VCaP (cell line): ENCODE data around the gene DAPK2.

Experiments
- H3K27ac ChIP-seq: fragments of 450-650 bp; 2 replicates; pipeline ENCODE4 v1.5.1; 2017
- TF ChIP-seq, protein P1 (sequence below): fragments of 450-650 bp; conservative IDR thresholded peaks from 2 replicates; pipeline ENCODE4 v1.5.1; 2017; ENCODE audit warnings: mild to moderate bottlenecking, moderate library complexity

Gene DAPK2

DNA sequence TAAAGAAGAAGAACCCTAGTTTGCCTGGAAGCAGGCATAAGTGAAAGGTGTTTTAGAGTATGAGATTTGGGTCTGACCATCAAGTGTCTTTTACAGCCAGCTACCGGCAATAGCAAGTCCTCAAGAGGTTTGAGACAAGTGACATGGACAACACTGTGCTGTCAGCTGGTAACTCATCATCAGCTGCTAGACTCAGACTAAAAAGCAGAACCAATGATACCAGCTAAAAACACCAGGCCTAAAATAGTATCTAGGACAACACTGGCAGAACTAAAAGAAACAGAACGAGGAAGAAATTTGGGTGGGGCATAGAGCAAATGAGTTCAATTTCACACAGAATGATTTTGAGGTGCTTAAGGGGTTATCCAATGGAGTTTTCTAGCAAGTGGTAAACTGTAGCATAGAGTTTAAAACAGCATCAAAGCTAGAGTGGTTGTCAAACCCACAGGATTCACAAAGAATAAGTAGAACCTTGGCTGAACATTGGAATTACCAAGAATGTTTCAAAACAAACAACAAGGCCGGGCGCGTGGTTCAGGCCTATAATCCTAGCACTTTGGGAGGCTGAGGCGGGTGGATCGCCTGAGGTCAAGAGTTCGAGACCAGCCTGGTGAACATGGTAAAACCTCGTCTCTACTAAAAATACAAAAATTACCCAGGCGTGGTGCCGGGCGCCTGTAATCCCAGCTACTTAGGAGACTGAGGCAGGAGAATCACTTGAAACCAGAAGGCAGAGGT lies 43.4 kb upstream of the DAPK2 start:
- TF ChIP-seq, protein P1, sequence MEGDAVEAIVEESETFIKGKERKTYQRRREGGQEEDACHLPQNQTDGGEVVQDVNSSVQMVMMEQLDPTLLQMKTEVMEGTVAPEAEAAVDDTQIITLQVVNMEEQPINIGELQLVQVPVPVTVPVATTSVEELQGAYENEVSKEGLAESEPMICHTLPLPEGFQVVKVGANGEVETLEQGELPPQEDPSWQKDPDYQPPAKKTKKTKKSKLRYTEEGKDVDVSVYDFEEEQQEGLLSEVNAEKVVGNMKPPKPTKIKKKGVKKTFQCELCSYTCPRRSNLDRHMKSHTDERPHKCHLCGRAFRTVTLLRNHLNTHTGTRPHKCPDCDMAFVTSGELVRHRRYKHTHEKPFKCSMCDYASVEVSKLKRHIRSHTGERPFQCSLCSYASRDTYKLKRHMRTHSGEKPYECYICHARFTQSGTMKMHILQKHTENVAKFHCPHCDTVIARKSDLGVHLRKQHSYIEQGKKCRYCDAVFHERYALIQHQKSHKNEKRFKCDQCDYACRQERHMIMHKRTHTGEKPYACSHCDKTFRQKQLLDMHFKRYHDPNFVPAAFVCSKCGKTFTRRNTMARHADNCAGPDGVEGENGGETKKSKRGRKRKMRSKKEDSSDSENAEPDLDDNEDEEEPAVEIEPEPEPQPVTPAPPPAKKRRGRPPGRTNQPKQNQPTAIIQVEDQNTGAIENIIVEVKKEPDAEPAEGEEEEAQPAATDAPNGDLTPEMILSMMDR = no peak
- peak overlapping the region; percentile 94; the same call in 1 of the 2 replicates for H3K27ac ChIP-seq

DNA sequence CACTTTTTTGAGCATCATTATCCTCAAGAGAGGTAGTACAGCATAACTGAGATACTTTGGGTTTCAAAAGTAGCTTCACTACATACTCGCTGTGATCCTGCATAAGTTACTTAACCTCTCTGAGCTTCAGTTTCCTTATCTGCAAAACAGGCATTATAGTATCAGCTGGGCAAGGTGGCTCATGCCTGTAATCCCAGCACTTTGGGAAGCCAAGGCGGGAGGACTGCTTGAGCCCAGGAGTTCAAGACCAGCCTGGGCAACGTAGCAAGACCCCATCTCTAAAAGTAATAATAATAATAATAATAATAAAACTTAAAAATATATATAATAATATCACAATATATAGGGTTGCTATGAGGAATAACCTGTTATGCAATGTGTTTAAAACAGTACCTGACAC lies 36.5 kb upstream of the DAPK2 start:
- no peak overlapping the region for H3K27ac ChIP-seq
- TF ChIP-seq, protein P1 = no peak

DNA sequence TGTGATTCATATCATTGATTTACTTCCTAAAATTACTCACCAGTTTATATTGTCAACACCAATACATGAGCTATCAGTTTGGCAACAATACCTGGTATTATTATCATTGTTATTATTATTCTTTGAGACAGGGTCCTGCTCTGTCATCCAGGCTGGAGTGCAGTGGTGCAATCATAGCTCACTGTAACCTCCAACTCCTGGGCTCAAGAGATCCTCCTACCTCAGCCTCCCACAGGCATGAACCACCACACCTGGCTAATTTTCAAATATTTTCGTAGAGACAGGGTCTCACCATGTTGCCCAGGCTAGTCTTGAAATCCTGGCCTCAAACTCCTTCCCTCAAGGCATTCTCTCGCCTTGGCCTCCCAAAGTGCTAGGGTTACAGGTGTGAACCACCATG lies 27.2 kb upstream of the DAPK2 start:
- H3K27ac ChIP-seq = peak overlapping the region; percentile 99

DNA sequence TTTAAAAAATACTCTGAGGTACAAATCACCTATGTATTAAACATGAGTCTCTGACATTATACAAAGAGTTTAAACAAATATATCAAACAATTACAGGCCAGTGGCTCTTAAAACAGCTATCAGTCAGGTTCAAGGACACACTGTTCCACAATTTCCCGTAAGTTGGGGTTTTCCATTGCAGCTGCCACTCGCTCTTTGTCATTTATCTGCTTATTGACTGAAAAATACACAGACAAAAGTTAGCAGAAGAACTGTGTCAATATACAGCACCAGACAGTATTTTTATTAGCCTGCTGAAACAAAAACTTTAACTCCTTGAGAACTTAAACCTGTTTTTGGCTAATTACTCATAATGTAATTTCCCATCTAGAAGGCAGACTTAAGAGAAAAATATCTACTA lies 26.5 kb upstream of the DAPK2 start:
- TF ChIP-seq, protein P1 = no peak
- peak overlapping the region; percentile 99 for H3K27ac ChIP-seq

DNA sequence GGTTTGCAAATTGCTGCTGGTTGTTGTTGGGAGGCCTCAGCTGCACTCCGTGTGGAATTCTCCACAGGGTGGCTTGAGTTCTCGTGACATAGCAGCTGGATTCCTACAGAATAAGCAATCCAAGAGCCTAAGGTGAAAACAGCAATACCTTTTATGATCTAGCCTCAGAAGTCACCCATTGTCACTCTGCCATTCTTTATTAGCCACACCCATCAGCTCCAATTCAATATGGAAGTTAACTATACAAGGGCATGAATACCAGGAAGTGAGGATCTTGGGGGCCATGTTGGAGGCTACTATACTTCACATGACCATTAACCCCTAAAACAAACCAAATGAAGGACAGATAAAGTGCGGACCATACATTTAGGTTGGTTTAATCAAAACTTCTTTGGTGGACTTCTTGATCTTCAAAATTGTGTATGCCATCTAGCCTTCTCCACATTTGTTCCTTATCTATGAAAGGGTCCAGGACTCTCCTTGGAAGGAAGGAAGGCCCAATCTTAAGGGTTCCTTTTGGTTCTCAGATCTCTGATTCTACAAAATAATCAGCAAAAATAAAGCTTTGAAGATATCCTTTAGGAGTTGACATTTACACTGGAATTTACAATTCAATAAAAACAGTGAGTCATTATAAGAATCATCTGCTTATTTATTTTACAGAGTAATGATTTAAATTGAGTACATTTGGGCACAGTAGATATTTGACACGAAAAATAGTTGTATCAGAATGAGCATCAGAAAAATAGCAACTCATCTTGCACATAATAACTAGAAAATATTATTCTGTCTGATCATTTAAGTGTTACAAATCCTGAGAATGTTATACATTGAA lies 25.9 kb upstream of the DAPK2 start:
- TF ChIP-seq, protein P1 = no peak
- H3K27ac ChIP-seq = peak overlapping the region; percentile 99

DNA sequence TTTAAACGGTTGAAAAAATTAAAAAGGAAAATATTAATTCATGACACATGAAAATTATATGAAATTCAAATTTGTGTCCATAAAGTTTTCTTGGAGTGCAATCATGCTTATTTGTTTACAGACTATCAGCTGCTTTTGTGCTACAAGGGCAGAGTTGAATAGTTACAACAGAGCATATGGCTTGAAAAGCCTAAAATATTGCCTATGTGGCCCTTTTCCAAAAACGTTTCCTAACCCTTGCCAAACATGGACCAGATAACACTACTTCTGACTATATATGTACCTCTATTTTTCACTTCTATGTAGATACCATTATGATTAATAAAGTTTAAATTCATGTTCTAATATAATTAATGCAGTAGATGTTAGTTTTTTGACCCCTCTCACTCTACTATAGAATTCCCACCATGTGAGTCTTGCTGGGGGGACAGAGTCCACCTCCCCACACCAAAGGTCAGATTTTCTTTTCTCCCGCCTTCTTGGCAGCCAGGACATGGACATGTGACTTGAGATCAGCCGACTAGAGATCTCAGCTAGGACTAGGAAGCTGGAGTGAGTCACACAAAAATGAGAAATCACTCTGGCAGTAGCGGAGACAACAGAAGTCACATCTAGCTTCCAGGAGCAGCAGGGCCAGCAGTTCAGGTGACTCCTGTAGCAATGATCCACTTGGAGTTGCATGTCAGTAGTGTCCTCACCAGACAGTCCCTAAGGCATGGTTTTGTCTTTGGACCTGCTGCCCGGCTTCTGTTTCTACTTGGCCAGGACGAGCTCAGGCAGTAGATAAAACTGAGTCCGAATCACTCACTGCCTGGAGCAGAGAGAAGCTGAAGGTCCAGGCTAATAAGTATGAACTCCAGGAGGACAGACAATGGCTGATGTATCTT lies 24.9 kb upstream of the DAPK2 start:
- TF ChIP-seq, protein P1 = no peak
- peak overlapping the region; percentile 99 for H3K27ac ChIP-seq

DNA sequence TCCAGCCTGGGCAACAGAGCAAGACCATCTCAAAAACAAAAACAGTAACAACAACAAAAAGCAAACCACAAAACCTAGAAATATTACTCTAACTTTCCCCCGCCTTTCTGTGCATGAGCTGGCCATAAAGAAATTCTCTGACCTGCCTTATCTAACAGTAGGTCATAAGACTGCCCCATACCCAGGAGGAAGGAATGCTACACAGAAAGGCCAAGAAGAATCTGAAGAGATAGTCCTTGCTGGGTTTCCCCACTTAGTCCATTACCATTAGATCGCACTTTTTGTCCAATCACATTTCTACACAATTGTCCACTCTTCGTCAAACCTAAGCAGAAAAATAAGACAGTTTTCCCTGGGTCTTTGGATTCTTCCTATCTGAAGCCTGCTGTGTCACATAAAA lies 23.8 kb upstream of the DAPK2 start:
- TF ChIP-seq, protein P1 = no peak
- peak overlapping the region; percentile 99 for H3K27ac ChIP-seq
